NK-92 (cell line): ENCODE results near the gene SHH.
"Not testable (repeated sequence)": the region's sequence is repeated elsewhere in the genome, so short reads cannot be mapped to it uniquely, and the experiment has no call there.

Experiments used
- DNase-seq: peaks from one replicate; lab custom pipeline; 2025; ENCODE audit not compliant: unreplicated experiment; lab: John Stamatoyannopoulos, UW

SHH gene

DNA sequence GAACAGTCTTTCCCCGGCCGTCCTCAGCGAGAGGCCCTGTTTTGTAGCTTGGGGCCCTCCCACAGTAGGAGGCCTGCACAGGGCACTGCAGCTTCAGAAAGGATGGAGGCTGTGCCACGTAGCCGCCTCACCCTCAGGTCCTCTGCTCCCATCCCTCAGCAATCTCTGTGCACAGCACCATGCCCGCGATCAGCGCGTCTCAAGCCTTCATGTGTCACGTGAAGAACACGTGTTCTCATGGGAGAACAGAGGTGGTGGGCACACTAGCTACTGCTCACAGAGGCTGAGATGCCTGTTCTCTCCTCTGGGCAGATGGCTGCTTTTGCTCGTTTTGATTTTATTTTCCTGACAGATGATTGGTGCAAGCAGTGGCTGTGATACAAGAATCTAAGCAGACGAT is 8.5 kb upstream of the SHH start:
- no peak for DNase-seq

DNA sequence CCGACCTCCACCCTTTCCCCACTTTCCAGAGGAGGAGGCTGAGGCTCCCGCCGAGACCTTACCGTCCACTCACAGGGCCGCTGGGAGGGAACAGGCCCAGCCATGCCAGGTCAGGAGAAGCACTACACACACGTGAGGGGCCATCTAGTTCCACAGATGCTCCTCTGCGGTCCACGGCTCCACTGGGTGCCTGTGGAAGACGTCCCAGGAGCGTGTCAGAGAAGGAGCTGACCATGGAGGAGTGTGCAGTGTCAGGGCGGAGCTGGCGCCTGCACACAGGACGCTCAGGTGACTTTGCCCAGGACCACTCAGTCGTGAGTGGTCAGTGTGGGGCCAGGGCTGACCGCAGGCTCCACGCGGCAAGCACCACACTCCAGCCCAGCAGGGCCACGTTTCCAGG is 8.0 kb upstream of the SHH start:
- no peak for DNase-seq

DNA sequence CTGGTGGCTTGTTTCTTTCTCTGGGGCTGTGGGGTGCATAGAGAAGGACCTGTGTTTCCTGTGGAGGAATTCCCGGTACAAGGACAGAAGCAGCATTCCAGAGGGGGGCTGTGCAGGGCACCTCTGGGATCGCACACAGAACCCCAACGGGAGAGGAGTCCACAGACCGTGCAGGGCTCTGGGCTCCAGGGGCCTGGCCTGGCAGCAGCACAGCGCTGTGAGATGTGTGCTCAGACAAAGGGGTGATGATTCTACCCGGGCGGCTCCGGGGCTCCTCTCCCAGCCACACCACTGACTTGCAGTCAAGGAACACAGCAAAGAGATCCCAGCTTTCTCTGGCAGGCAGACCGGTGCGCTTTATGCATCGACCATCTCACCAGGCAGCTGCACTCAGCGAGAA is 6.9 kb upstream of the SHH start:
- no peak for DNase-seq

DNA sequence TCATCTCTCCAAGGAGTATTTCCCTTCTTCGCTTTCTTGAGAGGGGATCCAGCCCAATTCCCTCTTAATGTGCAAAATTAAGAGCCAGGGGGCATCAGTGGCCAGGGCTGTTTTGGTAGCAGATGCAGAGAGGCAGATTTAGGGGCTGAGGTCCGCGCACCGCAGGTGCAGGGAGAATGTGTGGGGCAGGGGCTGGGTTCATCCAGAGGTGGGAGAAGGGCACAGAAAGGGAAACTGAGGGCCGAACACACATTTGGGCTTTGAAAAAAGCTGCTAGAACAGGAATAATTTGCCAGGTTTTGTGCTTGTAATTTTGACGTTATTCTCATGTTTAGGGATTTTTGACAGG is 6.5 kb upstream of the SHH start:
- no peak for DNase-seq

DNA sequence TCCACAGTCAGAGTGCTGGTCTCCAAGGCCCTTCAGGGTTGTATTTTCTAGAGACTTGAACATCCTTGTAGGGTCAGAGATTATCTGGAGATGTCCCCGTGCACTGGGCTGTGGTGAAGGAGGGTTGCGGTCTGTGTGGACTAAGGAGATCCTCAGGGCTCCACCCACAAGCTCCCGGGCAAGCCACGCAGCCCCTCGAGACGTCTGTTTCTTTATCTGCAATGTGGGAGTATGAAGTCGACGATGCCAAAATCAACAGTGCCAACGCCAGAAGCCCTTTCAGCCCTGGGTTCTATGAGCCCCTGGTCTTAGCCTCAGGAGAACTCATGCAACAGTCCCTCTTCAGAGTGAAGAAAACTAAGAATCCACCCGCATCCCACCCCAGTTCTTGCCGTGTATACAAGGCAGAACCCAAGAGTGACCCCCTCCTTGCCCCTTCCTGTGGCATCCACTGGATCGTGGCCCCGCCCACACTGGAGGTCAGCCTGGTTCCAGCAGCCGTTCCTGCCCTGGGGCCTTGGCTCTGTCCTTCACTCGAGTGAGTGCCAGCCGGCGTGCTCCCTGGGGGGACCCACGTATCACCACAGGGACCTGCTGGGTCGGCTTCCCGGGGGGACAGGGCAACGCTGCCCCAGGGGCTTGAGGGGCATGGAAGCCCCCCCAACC is 6.0 kb upstream of the SHH start:
- DNase-seq, result no peak

DNA sequence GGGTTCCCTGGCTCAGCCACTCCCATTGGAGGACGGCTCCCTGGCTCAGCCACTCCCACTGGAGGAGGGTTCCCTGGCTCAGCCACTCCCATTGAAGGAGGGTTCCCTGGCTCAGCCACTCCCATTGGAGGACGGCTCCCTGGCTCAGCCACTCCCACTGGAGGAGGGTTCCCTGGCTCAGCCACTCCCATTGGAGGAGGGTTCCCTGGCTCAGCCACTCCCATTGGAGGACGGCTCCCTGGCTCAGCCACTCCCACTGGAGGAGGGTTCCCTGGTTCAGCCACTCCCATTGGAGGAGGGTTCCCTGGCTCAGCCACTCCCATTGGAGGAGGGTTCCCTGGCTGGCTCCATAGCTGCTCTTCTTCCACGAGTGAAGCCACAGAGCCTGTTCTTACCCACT is 5.3 kb upstream of the SHH start:
- DNase-seq, result not testable (repeated sequence)

DNA sequence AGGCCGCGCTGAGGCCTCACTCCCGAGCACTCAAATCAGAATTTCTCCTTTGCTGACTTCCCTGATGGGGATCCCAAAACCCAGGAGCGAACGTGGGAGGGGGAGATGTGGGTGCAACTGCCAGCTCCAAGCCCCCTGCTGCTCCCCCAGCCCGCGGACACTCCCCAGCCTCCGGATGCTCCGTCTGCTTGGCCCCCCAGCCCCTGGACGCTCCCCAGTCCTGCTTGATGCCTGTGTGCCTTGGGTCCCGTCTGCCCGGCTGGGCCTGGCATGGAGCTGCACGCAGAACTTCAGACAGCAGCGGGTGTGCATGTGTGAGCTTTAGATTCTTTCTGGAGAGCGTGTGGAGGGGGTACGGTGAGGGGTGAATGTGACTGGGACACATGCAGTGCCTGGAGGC is 4.7 kb upstream of the SHH start:
- DNase-seq, result no peak

DNA sequence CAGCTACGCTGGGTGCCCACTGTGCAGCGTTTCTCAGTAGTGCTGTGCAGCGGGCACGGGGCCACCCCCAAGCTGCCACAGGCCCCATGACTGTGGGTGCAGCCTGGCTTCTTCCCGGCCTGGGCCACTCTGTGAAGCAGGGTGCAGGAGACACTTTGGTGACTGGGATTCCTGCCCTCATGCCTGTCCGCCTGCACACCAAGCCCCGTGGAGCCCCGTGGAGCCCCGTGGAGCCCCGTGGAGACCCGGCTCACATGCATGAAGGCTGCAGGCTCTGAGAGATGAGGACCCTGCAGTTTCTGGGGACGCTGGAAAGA is 3.9 kb upstream of the SHH start:
- no peak for DNase-seq

DNA sequence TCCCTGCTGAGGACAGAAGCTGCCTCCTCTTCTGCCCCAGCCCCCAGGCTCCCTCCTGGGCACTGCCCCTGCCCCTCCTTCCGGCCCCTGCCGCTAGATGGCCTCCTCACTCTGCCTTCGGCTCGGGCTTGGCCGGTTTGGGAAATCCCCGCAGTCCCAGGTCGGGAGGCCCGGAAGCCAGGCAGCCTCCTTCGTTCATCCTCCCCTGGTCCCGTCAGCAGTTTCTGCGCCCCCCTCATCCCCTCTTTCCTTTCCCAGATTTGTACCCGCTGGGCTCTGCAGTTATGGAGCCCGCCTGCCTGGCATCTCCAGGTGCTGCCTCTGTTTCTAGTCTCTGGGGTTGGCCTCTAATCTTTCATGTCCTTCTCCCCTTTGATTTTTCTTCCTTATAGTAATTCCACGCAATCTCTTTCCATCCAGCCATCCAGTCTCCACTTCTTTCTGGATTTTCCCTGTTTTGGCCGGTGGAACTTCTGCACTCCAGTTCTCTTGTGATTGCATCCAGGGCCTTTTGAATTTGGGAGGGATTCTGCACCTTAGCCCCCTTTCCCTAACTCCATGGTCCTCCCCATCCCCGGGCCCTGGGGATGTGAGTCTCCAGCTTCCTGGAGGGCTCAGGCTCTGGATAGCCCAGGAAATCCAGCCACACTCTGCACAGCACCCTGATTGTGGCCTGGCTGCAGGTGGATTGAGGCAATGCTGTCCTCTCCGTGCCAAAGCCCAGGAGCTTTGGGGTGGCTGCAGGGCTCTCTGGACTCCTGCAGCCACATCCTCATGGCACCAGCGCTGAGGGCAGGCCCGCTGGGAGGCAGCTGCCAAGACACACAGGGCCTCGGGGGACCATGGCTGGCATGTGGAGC is 3.3 kb upstream of the SHH start:
- DNase-seq, result no peak

DNA sequence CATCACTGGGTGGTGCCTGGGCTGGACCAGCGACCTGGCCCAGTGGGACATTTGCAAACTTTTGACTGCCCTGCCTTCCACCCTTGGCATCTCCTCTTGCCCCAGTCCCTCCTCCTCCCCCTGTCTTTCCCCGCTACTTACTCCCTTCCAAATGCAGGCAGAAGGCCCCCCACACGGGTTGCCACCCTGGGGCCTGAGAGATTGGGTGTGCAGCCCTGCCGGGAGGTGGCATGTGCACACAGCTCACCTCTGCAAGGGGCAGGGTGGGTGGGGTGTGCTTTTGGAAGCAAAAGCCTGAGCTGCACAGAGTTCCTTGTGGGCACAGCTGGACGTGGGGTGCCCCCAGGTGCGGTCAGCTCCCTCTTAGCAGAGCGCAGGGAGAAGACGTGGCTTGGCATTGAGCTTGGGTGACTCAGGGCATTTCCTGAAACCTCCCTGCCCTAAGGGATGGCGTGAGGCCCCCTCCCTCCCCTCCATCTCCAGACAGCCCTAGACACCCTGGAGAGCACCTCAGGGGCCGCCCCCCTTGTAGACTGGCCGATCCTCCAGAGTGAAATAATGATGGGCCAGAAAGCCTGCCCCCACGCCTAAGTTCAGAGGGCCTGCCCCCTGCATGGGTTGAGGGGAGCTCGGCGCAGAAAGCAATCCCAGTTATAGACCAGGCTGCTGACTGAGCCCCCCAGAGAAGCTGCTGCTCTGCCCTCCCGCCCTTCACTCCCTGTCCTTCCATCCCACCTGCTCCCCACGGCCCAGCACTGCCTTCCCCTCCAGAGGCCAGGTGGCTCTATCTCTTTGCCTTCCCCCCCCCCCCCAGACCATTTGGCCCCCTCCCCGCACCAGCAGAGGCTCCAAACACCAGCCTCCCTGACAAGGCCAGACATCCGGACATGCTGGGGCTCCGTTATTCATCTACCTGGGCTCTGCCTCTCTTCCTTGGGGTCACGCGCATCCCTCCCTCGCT is 2.3 kb upstream of the SHH start:
- no peak for DNase-seq

DNA sequence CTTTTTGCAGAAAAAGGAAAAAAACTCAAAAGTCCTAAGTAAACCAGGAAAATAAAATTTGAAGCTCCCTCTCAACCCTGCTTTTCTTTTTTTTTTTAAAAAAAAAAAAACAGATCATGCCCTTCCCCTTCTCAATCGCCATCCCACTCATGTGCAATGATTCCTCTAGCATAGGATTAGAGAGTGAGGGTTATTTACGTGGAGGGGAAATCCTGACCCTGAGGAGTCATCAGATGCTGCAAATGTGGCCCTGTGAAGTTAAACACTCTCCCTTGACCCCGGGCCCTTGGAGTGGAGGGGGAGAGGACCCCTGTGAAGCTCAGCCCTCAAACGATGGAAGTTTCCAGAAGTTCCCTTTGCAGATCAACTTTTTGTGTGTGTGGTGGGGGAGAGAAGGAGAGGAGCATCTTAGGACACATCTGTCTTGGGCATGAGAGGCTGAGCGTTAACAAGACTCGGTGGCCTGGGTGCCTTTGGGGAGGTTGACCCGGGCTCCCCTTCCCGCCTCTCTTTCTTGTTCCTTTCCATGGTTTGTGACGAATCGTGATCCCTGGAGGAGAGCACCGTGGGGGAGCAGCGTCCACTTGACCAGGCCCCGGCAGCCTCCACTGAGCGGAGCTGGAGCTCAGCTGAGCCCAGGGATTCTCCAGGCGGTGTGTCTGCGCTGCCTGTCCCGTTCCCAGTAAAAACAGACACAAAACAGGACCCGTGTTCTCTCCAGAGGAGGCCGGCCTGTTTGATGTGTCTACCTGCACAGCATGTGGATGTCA is 1.5 kb upstream of the SHH start:
- no peak for DNase-seq

DNA sequence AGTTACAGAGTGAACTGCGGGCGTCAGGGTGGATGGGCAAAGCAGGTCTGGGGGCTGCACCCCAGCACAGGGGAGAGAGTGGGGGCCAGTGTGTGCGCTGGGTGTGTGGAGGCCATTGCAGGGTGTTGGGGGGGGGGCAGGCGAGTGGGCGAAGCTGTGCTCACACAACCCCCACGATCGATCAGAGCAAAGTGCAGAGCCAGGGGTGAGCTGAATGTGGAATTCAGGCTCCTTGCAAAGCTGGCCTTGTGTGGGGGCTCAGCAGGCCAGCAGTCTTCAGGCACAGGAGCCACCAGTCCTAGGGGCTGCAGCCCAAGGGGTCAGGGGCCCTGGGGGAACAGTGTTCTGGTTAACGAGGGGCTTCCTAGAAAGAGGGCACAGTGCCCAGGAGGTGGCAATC is 862 bp upstream of the SHH start:
- no peak for DNase-seq

DNA sequence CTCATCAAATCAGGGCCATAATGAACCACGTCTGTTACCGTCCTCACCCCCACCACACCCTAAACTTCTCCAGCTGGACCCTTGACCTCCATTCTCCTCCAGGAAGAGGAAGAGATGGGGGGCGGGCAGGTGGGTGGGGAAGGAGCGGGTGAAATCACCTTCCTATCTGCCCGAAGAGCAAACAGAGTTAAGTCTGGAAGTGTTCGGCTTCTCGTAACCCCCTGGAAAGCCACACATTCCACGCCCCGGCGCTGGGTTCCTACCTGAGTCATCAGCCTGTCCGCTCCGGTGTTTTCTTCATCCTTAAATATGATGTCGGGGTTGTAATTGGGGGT is 736 bp downstream of the SHH start:
- no peak for DNase-seq

DNA sequence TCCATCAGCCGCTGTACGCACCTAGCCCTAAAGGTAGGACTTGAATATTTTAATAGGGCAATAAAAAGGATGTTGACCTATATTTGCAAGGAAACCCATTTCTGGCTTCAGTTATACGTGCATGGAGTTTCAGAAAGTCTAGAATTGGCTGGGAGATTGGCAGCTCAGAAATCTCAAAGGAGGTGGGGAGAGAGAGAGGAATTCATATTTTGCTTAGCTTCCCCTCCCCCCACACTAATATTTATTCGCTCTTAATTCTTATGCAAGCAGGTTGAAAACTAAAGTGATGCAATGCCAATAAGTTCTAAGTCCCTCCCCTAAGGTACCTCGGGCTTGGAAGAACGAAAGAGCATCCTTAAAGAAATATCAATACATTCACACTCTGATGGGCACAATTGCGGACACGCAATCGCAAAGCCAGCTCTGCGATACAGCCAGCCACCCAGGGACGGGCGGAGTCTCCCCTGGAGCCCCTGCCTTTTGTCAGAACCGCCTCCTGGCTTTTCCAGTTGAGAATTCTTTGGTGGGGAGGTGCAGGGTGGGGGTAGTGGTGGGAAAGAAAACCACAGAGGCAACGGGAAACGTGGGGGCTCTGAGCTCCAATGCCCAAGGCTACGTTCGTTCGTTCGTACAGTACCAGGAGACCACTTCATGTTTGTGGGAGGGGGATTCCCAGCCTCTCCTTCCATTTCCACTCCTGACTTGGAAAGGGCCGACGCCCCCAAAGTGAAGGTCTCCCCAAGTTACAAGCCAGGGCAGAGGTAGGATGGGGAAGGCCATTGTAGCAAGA is 1.3 kb downstream of the SHH start:
- no peak for DNase-seq

DNA sequence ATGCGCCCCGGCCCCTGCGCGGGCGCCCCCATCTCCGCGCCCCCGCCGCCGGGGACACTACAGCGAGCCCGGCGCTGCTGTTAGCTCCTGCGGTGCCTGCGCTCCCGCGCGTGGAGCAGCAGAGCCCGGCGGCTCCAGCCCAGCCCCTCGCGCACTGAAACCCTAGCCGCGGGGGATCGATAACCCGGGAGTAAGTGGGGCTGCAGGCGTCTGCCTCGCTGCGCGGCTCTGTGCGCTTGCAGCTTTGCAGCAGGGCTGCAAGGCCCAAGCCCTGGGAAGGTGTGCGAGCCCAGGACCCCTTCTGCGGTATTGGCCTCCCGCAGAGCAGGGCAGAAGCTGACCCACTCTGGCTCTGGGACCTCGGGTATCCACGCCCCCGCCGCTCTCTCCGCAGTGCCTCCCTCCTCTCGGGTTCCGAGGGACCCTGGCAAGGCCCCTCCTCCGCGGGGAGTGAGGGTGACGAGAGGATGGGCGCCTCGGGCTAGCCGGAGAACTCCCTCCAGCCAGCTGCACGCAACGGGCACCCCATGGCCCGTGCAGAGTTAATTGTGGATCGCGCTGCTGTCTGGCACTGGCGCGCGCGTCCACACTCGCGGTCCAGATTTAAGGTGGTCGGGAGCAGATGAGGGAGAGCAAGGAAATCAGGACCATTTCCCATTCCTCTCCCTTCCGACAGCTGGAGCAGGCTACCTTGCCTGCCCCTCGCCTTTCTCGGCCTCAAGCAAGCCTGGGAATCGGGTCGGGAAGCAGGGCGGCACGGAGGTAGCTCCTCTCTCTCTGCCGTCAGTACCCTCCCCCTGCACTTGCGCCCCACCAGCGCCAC is 2.1 kb downstream of the SHH start:
- DNase-seq, result no peak

DNA sequence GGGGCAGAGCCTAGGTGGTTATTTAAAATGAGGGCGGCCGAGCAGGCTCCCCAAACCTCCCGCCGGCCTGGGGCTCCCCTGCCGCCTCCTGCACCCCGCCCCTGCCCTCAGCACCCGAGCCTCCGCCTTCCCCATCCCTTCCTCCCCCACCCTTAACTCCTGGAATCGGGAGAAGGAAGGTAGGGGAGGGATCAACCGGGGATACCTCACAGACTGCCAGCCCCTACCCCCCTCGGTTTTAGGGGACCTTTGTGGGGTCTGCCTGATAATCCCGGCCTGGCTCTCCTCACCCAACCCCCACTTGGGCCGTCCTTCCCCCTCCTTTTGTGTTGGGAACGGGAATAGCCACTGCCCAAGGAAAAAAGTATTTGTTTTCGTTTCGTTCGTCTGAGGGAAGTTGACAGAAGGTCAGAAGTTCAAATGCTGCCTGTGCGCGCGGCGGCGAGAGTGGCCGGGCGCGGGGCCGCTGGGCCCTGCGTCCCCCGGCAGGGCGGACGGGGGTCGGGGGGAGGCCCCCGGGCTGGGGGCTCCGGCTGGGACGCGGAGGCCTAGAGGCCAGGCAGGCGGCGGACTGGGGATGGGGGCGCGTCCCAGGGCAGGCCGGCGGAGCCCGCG is 2.8 kb downstream of the SHH start:
- DNase-seq, result no peak

DNA sequence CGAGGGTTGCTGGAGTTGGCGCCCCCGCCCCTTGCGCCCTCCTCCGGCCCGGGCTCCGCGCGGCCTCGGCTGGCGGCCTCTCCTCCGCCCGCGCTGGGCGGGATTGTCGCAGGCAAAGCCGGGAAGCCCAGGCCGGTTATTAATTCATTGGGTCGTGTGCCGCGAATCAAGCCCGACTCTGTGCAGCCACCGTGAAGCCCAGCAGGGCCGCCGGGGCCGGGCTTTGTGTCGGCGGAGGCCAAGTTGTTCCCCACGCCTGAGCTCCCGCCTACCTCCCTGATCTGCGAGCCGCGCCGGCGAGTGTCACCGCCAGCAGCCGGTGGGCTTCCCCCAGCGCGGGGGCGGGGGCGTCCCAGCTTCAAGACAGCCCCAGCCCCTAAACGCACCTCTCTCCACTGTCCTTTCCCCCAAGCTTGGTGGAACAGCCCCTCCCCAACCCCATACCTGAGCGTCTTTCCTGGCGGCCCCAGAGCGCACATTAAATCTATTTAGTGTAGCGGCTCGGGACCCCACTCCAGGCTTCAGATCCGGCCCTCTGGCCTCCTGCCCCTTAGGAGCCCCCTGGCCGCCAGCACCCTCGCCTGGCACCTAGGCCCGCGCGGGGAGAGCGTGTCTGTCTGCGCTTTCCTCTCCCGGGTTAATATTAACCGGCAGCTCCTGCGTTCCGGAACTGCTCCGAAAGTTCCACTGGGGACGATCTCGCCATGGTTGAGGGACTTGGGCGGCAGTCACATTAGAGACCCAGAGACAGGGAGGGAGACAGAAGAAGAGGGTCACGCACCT is 3.5 kb downstream of the SHH start:
- no peak for DNase-seq

DNA sequence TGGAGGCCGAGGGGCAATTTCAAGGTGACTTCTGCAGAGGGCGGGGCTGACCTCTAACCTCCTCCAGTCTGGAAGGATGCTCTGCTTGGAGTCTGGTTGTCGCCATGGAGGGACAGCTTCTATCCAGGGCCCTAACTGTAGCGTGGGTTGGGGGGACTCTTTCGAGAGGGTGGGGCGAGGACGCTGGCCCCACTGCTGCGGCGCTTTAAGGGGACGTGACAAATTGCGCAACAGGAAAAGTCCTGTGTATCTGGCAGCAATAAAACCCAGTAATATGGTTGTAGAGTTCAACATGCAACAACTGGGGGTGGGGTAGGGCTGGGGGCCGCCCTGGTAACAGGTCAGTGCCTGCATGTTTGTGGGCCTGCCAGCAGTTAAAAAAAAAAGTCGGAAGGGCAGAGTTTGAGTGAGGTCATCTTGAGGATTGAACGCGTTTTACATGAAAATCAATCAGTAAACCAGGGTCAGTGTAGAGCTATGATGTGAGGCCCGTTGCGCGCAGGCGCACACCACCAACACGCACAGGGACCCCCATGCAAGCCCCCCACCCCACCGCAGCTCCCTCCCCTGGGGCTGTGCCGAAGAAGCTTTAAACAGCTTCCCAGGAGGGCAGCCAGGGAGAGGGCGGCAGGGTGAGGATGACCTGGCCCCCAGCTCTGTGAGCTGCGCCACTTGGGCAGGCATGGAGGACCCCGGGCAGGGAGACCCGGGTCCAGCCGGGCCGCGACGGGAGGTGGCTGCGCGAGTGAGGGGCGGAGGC is 4.3 kb downstream of the SHH start:
- no peak for DNase-seq
